SJSA1 (cell line): ENCODE measurements around the gene CPPED1. TPM values are rescaled to one million over a fixed set of nuclear protein-coding genes. Genes with fewer than 3 reads are reported as not detected.

Experiments used
- DNase-seq, 2 experiments: peaks; one replicate each; pipeline ENCODE4 v3.0.0-alpha.2; 2015 to 2020; ENCODE audit warnings: low spot score in 2 of 2, low read depth in 1 of 2
- H3K27ac ChIP-seq: fragments of 250-450 bp; sonication (Bioruptor Pico); 2 replicates; pipeline ENCODE4 v1.5.1; 2020; ENCODE audit warnings: mild to moderate bottlenecking, moderate library complexity
- H3K27me3 ChIP-seq: fragments of 250-450 bp; sonication (Bioruptor Pico); replicated peaks from 2 replicates; pipeline ENCODE4 v1.5.1; 2020; ENCODE audit warnings: mild to moderate bottlenecking, moderate library complexity
- H3K36me3 ChIP-seq: fragments of 250-450 bp; sonication (Bioruptor Pico); 2 replicates; pipeline ENCODE4 v1.5.1; 2020; ENCODE audit warnings: mild to moderate bottlenecking
- H3K4me1 ChIP-seq: fragments of 250-450 bp; sonication (Bioruptor Pico); replicated peaks from 2 replicates; pipeline ENCODE4 v1.6.1; 2021; ENCODE audit warnings: mild to moderate bottlenecking
- H3K4me3 ChIP-seq: fragments of 250-450 bp; sonication (Bioruptor Pico); 2 replicates; pipeline ENCODE4 v1.5.1; 2020; ENCODE audit warnings: mild to moderate bottlenecking
- H3K9me3 ChIP-seq: fragments of 250-450 bp; sonication (Bioruptor Pico); replicated peaks from 2 replicates; pipeline ENCODE4 v1.5.1; 2020; ENCODE audit warnings: mild to moderate bottlenecking
- total RNA-seq: library from RNA; depleted of rRNA; stranded (reverse); fragments of >200 nt; shearing (Covaris generic); gene quantifications from 2 replicates; pipeline ENCODE4 v1.2.3, GENCODE V29; 2014; rRNA removed

CPPED1 gene
- total RNA-seq, 1 experiment from 2014 or later: 2.4 TPM

DNA sequence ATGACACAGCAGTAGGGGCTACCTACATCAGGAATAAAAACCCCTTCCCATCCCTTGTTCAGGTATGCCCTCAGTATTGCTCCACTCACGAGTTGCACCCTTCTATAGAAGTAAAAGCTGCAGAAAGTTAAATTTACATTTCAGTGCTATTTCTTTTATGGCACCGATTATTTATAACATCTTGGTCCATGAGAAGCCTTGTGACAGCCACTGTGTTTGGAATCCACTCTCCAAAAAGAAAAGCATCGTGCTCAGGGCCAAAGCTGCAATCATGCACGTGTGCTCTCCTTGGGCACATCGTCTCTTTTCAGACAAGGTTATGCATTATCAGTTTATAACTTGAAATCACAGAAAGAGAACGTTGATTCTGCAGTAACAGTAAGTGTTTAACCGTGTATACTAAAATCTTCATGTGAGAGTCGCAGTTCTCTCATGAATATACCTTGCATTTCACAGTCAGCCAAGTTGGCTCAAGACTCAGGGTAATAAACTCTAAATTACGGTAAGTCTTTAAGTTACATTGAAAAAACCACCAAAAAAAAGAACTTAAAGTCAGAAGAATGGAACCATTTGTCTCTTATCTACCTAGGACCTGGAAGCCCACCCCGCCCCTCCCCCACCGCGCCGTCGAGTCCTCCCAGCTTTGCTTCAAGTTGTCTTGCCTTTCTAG is 189.6 kb downstream of the CPPED1 start:
- Histone ChIP-seq H3K27me3 (no peaks in the 10 kb centered on the region), H3K4me3 (no peak overlapping the region), H3K9me3 (no peaks in the 10 kb centered on the region), H3K36me3 (no peaks in the 10 kb centered on the region), H3K27ac (no peak overlapping the region), H3K4me1 (no peaks in the 10 kb centered on the region)
- DNase-seq: no peak

DNA sequence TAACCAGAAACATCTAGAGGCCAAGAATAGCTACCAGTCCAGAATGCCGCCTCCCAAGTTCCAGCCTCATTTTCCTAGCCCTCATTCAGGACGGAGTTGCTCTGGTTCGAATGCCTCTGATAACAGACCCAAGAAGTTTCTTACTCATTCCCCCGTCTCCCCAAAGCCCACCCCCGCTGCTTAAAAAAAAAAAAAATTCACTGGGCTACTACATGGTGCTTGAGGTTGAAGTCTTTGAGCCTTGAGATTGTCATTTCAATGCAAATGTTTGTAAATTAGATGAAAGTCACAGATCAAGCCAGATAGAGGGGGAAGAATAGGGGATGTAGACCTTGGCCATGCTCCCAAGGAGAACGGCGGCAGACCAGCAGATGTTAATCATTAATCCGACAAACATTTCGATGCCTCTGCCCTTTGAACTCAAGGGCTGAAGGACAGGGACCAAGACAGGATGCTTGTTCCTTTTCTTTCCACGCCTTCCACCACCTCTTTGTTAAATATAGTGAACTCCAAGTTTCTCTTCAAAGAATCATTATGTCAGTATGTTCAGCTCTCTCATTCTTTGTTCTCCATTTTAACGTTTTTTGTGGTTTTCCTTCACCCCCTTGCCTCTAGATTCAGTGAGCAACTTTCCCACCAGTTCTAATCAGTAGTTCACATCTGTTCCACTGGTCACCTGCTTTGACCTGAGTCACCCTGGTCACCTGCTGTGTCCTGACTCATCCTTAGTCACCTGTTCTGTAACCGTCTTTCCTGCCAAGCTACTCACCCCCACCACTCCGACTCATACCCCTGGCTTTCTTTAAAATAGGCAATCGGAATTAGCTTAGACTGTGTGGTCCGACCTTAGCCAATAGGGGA is 190.3 kb downstream of the CPPED1 start:
- no peaks in the 10 kb centered on the region for H3K4me1 ChIP-seq
- no peak overlapping the region for H3K4me3 ChIP-seq
- no peak overlapping the region for H3K27ac ChIP-seq
- H3K9me3 ChIP-seq: no peaks in the 10 kb centered on the region
- no peaks in the 10 kb centered on the region for H3K36me3 ChIP-seq
- DNase-seq: no peak
- H3K27me3 ChIP-seq: no peaks in the 10 kb centered on the region

- H3K4me1 ChIP-seq: no peaks in the 10 kb centered on the region
- DNase-seq: no peak
- H3K36me3 ChIP-seq: no peaks in the 10 kb centered on the region
- H3K9me3 ChIP-seq: no peaks in the 10 kb centered on the region
- no peaks in the 10 kb centered on the region for H3K27me3 ChIP-seq
- H3K27ac ChIP-seq: no peak overlapping the region
- no peak overlapping the region for H3K4me3 ChIP-seq
These were observed 191.0 kb downstream of the CPPED1 start for GRCh38 chr16:12612598-12613101.

GRCh38 chr16:12611916-12612597 is 191.6 kb downstream of the CPPED1 start:
- H3K27ac ChIP-seq: no peak overlapping the region

DNA sequence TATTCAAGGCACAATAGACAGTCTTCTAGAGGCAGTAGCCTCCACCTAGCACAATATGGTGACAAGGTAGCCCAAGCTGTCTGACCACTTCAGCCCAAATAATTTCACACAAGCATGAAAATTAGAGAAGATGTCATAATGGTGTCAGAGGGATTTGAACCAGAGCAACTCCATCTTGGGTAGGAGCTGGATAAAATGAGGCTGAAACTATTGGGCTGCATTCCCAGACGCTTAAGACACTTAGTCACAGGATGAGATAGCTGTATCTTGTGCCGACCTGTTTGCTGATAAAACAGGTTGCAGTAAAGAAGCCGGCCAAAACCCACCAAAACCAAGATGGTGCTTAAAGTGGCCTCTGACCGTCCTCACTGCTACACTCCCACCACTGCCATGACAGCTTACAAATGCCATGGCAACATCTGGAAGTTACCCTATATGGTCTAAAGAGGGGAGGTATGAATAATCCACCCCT is 192.6 kb downstream of the CPPED1 start:
- no peaks in the 10 kb centered on the region for H3K9me3 ChIP-seq
- no peaks in the 10 kb centered on the region for H3K36me3 ChIP-seq
- H3K27me3 ChIP-seq: no peaks in the 10 kb centered on the region
- H3K27ac ChIP-seq: no peak overlapping the region
- no peak overlapping the region for H3K4me3 ChIP-seq
- no peaks in the 10 kb centered on the region for H3K4me1 ChIP-seq
- DNase-seq: no peak

More at GRCh38 chr16:12611916-12612597, 191.6 kb downstream of the CPPED1 start:
- no peaks in the 10 kb centered on the region for H3K27me3 ChIP-seq
- H3K4me3 ChIP-seq: no peak overlapping the region
- H3K36me3 ChIP-seq: no peaks in the 10 kb centered on the region
- no peaks in the 10 kb centered on the region for H3K4me1 ChIP-seq
- no peaks in the 10 kb centered on the region for H3K9me3 ChIP-seq
- DNase-seq: no peak

- H3K4me3 ChIP-seq: no peak overlapping the region
- H3K27me3 ChIP-seq: no peaks in the 10 kb centered on the region
- no peaks in the 10 kb centered on the region for H3K9me3 ChIP-seq
- no peaks in the 10 kb centered on the region for H3K4me1 ChIP-seq
- no peak overlapping the region for H3K27ac ChIP-seq
- peak in 1 of 2 experiments; percentile 18 for DNase-seq
- H3K36me3 ChIP-seq: no peaks in the 10 kb centered on the region
These were observed 193.6 kb downstream of the CPPED1 start for GRCh38 chr16:12609937-12610699.

Other genes starting within 250 kb of the CPPED1 start
- 0.03 TPM in 1 of 2 replicates, not detected in the other for gene SHISA9, start 97.7 kb upstream of the CPPED1 start, total RNA-seq